HG03045 (cell line): ENCODE measurements around the gene ATAD3A.
A peak's percentile ranks its signal among the peaks of the same experiment; 100 is the strongest.
"Not testable (repeated sequence)": the region's sequence is repeated elsewhere in the genome, so short reads cannot be mapped to it uniquely, and the experiment has no call there.

Experiments
- ATAC-seq: cut with Tn5 transposase; IDR thresholded peaks from one replicate; pipeline ENCODE4 v1.9.1; 2021; ENCODE audit warnings: mild to moderate bottlenecking, moderate library complexity; ENCODE audit not compliant: unreplicated experiment

ATAD3A gene

GRCh38 chr1:1511533-1512285 lies at the start of gene ATAD3A:
Gene ATAD3A, plus strand, starts transcription at chr1:1512162. Its CDS starts 107 bp downstream, at chr1:1512269.
- ATAC-seq, result peak; percentile 85

GRCh38 chr1:1462318-1462966 lies 49.5 kb upstream of the ATAD3A start:
- no peak for ATAC-seq

GRCh38 chr1:1463312-1463711 lies 48.6 kb upstream of the ATAD3A start:
- no peak for ATAC-seq

- not testable (repeated sequence) for ATAC-seq
Observed at GRCh38 chr1:1468196-1468985, 43.6 kb upstream of the ATAD3A start.

GRCh38 chr1:1470626-1471388 lies 41.2 kb upstream of the ATAD3A start:
- no peak for ATAC-seq

- peak; percentile 86 for ATAC-seq
Observed at GRCh38 chr1:1471389-1472052, 40.4 kb upstream of the ATAD3A start, which contains the start of gene ATAD3B. Gene ATAD3B, plus strand, starts transcription at chr1:1471765. Its CDS starts 120 bp downstream, at chr1:1471885.

- ATAC-seq, result not testable (repeated sequence)
Observed at GRCh38 chr1:1472053-1472876, 39.7 kb upstream of the ATAD3A start.

- ATAC-seq, result not testable (repeated sequence)
Observed at GRCh38 chr1:1476011-1476410, 36.0 kb upstream of the ATAD3A start.

GRCh38 chr1:1477206-1477605 lies 34.8 kb upstream of the ATAD3A start:
- no peak for ATAC-seq

- no peak for ATAC-seq
Observed at GRCh38 chr1:1479547-1480487, 32.1 kb upstream of the ATAD3A start.

- not testable (repeated sequence) for ATAC-seq
Observed at GRCh38 chr1:1480488-1480867, 31.5 kb upstream of the ATAD3A start.

GRCh38 chr1:1481811-1482210 lies 30.2 kb upstream of the ATAD3A start:
- ATAC-seq, result not testable (repeated sequence)

GRCh38 chr1:1482856-1483255 lies 29.1 kb upstream of the ATAD3A start:
- ATAC-seq, result no peak

- no peak for ATAC-seq
Observed at GRCh38 chr1:1483714-1484113, 28.2 kb upstream of the ATAD3A start.

GRCh38 chr1:1484976-1485750 lies 26.8 kb upstream of the ATAD3A start:
- not testable (repeated sequence) for ATAC-seq

GRCh38 chr1:1485755-1486317 lies 26.1 kb upstream of the ATAD3A start:
- not testable (repeated sequence) for ATAC-seq

GRCh38 chr1:1487701-1488100 lies 24.3 kb upstream of the ATAD3A start:
- no peak for ATAC-seq
